Uterus (tissue), 2 donors: ENCODE measurements around the gene EYS.

ENCODE experiments used
- CTCF ChIP-seq, 4 experiments: fragments of 200-600 bp in 2 of 4; fragments of 450-650 bp in 2 of 4; sonication (generic) in 2 of 4; IDR thresholded peaks; one replicate each; pipeline ENCODE4 v1.5.1; 2016 to 2019; ENCODE audit warnings: antibody characterized with exemption in 4 of 4, mild to moderate bottlenecking in 2 of 4, moderate library complexity in 1 of 4
- POLR2A ChIP-seq, 2 donors: fragments of 450-650 bp; IDR thresholded peaks; one replicate each; pipeline ENCODE4 v1.6.1; 2016; ENCODE audit warnings: antibody characterized with exemption in 2 of 2, mild to moderate bottlenecking in 1 of 2, moderate library complexity in 1 of 2

GRCh38 chr6:64926051-64926450, 781.0 kb downstream of the EYS start:
- TF ChIP-seq CTCF (IDR thresholded peaks at IDR 0.05) (no peak), POLR2A (IDR thresholded peaks at IDR 0.05) (no peak)
